Measurements from ENCODE around the gene IGF2BP3. TPM values are rescaled to one million over a fixed set of nuclear protein-coding genes. Genes with fewer than 3 reads are reported as not detected.
A peak's percentile ranks its signal among the peaks of the same experiment; 100 is the strongest.
"Not testable (repeated sequence)": the region's sequence is repeated elsewhere in the genome, so short reads cannot be mapped to it uniquely, and the experiment has no call there.

IGF2BP3 gene
- polyA plus RNA-seq, 4 donors, result 52.3 to 72.2 (median 59.0) TPM

DNA sequence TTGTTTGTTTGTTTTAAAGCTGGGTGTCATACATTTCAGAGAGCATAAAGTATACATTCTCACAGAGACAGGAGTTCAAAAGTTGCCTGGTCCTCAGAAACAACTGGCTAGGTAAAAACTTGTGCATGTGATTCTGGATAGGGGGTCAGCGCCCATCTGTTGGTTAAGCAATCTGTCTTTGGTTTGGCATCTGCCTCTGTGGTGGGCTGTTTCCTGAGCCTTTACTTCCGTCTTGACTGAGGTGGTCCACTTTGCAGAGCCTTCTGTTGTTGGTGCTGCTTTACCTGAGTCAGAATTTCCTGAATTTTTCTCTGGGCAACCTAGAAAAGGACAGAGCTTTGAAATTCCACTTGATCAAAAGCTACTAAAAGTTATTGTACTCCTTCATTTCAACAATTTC, 158.2 kb downstream of the IGF2BP3 start:
- not testable (repeated sequence) for DNase-seq (ENCODE audit: low read depth in 4 of 4, low spot score in 2 of 4)

DNA sequence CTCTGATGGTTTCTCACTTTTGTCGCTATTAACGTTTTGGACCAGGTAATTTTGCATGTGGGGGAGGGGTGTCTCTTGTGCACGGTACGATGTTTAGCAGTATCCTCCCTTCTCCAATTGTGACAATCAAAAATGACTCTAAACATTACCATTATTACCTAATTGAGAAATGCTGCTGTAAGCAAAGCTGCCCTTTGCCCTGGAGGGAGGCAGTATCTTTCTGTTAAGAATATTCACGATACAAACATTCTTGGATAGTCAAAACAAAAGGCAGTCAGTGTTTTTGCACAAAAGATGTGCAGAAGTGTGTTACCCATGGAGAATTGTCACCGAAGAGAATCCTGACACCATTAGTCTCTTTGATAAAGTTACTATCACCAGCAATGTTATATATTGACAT, 161.5 kb downstream of the IGF2BP3 start:
- DNase-seq (ENCODE audit: low read depth in 4 of 4, low spot score in 2 of 4), result no peak

DNA sequence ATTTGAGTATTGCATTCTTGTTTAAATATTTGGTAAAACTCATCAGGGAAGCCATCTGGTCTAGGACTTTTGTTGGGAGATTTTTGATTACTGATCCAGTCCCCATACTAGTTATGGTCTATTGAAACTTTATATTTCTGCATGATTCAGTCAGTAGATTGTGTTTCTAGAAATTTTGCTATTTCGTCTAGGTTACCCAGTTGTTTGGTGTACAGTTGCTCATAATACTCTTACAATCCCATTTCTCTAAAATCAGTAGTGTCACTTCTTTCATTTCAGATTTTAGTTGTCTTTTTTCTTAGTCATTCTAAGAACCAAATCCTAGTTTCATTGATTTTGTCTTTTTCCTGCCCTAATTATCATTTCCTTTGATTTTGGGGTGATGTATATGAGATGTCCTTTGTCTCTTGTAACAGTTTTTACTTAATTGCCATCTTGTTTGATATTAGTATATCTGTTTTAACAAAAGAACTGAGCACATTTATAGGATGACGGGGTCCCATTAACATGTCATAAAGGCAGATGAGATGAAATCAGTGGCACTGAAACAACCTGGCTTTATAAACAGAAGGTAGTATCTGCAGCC, 163.3 kb downstream of the IGF2BP3 start:
- no peak for DNase-seq (ENCODE audit: low read depth in 4 of 4, low spot score in 2 of 4)

DNA sequence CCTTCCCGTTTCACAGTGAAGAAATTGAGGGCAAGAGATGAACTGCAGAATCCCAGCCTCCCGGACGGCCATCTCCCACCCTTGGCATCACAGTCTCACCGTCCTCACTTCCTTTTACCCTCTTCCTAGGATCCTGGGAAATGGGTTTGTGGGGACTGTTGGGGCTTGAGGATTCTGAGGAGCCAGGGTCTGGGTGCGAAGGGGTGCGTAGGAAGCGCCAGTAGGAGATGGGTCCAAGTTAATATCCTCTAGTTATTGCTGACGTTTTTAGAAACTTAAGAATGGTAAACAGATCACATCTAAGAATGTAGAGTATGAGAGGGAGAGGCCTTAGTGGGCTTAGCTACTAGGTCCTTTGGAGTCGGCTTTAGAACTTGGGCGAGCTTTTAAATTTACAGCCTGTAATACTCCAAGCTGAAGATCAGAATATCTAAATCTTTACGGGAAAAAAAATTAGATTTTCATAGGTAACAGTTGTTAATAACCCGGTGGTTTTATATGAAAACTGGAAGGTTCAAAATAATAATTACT, 170.5 kb downstream of the IGF2BP3 start:
- DNase-seq (ENCODE audit: low read depth in 4 of 4, low spot score in 2 of 4), result peak in 1 of 4 donors; percentile 29

DNA sequence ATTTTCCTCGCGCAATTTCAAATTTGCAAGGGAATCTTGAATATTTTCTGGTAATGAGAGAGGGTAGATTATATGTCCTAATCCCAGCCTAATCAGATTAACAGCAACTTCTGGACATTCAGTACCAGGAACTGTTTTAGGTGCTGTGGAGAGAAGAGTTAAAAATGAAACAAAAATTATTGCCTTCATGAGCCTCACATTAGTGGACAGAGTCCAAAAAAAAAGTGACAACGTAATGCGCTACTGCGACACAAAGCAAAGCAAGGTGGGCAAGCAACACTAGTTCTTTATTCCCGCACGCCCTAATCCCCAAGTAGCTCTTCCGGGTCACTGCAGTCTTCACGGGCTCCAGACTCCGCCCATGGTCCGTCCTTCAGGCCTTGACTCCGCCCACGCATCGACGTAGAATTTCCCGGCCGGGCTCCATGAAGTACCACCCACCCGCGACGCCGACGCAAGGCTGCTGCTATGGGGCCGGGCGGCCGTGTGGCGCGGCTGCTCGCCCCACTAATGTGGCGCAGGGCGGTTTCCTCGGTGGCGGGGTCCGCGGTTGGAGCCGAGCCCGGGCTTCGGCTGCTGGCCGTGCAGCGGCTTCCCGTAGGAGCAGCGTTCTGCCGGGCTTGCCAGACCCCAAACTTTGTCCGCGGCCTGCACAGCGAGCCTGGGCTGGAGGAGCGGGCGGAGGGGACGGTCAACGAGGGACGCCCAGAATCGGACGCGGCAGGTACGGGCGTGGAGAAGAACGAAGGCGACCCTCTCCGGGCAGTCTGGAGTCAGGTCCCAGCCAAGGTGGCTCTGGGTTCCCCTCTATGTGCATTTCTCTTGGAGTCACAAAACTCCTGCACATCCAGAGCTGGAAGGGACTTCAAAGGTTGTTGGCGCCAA, 171.2 kb downstream of the IGF2BP3 start, which contains the start of gene MALSU1:
Gene MALSU1 (plus strand): TSS at position 455 of the 885 bp plus-strand sequence. CDS start 14 bp downstream, at position 469.
- peak; percentile 85 to 96 (median 92) for DNase-seq (ENCODE audit: low read depth in 4 of 4, low spot score in 2 of 4)

DNA sequence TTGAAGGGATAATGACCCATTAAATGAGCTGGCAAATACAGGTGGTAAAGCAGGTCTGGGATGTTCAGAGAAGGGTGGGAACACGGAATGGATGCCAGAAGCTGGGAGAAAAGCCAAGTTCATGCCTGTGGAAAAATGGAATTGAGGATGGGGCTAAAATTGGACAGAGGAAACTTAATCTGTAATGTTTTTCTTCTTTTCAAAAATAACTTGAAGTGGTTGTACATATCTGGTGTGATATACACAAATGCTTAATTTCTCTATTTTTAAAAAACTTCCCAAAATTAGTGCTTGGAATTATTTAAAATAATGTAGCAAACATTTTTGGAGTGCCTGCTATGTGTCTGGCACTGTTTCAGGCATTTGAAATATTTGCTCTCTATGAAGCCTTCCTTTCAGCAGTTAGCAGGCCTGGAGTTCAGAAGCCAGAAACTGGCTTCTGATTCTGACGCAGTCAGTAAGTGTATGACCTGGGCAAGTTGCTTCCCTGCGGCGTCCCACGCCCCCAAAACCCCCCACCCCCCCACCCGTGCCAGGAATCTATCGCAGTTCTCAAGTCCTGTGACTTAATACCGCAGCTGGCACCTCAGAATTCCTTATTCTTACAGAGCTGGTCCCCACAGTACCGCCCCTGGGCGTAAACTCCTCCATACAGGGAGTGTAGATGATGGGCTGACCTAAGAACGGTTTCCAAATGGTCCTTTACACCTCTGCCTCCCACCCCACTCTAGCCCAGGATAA, 172.0 kb downstream of the IGF2BP3 start:
- DNase-seq (ENCODE audit: low read depth in 4 of 4, low spot score in 2 of 4), result no peak

DNA sequence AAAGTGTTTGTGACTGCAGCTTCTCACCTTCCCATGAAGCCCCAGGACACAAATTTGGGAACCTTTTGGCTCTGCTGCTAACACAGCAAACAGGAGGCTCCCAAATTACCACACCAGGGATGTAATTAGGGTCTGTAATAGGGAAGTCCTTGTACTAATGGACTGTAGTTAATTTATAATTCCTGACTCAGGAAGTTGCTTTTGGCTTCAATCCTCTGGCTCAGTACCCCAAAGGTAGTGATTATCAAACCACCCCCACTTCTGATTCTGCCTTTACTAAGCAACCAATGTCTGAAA, 174.9 kb downstream of the IGF2BP3 start:
- no peak for DNase-seq (ENCODE audit: low read depth in 4 of 4, low spot score in 2 of 4)

DNA sequence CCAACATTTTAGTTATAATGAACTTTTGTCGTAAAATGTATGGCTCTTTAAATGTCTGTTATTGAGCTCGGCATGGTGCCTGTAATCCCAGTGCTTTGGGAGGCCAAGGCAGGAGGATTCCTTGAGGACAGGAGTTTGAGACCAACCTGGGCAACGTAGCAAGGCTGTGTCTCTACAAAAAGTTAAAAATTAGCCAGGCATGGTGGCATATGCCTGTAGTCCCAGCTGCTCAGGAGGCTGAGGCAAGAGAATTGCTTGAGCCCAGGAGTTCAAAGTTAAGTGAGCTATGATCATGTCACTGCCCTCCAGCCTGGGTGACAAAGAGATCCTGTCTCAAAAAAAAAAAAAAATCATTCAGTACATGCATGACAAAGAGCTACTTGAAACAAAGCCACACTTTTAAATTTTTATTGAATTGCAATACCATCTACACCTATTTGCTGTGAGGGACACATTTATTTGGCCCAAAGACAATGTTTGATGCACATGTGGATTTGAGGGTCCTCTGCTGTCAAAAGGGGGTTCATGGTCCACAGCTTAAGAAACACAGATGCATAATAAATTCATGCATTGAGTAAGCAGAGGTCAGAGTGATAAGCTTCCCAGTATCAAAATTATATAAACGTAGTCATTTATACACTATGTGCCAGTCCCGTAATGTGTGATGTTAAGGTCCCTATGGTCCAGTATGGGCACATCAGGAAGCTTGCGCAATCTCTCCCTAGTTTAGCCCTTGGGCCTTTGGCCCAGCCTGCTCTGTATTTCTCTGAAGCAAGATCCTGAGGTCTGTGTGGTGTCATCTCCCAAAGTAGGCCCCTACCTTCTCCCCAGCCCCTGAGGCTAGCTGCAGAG, 175.5 kb downstream of the IGF2BP3 start:
- DNase-seq (ENCODE audit: low read depth in 4 of 4, low spot score in 2 of 4), result no peak

DNA sequence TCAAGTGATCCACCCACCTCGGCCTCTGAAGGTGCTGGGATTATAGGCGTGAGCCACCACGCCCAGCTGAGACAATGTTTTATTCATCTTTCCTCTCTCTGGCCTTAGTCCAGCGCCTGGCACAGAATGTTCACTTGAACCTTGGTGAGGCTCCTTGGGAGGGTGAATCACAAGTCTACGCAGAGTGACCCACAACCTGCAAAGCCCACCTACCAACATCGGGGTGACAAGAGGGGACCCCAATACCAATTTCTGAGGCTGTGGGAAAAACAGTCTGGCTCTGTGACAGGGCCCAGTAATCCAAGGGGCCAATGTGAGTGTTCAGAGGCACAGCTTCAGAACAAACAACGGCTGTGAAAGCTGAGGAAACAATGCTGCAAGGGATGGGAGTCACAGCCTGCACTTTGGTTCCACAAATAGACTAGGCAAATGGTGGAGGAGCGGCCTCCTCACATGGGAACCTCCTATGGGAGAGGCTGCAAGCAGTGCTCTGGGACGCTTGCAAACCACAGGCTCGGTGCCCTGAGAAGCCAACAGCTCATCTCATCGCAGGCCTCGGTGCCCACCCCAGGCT, 176.7 kb downstream of the IGF2BP3 start:
- DNase-seq (ENCODE audit: low read depth in 4 of 4, low spot score in 2 of 4), result no peak

DNA sequence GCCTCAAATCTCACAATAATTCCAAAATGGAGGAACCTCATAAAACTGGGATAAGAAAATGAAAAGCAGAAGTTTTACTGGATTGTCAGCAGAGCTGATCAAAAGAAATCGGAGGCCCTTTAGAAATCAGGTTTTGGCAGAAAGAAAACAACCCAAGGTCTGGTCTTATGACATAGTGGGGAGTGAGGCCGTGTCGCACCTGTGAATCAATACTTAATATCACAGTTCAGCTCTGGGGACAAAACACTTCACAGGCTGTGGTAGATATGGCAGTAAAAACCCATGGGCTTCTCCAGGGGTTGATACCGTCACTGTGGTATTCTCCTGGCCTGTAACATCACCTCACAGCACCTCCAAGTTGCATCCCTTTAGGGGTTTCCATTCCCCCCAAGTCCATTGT, 177.7 kb downstream of the IGF2BP3 start:
- DNase-seq (ENCODE audit: low read depth in 4 of 4, low spot score in 2 of 4), result no peak

DNA sequence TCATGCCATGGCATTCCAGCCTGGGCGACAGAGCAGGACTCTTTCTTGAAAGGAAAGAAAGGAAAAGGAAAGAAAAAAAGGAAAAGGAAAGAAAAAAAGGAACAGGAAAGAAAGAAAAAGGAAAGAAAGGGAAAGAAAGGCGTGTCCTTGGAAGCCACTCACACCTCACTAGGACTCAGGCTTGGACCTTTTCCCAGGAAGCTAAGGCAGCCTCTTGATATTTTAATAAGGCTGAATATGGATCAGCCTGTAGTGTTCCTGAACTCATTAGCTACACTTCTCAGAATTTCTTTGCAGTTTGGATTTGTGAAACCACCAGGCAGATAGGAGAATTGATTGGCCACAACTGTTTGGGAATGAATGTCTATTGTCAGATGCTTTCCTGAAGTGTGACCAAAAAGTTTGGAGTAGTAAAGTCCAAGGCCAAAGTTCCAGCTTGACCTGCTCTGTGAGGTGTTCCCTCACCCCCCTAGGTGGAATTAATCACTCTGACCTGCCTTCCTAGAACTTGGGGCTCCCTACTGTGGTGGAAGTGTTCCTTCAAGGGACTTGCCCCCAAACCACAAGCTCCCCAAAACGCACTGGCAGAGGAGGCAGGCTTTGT, 178.2 kb downstream of the IGF2BP3 start:
- no peak for DNase-seq (ENCODE audit: low read depth in 4 of 4, low spot score in 2 of 4)

DNA sequence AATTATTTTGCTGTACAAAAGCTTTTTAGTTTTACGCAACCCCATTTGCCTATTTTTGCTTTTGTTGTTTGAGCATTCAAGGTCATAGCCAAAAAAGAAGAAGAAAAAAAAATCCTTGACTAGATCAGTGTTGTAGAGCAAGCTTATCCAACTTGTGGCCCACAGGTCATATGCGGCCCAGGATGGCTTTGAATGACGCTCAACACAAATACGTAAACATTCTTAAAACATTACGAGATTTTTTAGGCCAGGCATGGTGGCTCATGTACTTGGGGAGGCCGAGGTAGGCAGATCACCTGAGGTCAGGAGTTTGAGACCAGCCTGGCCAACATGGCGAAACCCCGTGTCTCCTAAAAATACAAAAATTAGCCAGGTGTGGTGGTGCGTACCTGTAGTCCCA, 179.3 kb downstream of the IGF2BP3 start:
- no peak for DNase-seq (ENCODE audit: low read depth in 4 of 4, low spot score in 2 of 4)

DNA sequence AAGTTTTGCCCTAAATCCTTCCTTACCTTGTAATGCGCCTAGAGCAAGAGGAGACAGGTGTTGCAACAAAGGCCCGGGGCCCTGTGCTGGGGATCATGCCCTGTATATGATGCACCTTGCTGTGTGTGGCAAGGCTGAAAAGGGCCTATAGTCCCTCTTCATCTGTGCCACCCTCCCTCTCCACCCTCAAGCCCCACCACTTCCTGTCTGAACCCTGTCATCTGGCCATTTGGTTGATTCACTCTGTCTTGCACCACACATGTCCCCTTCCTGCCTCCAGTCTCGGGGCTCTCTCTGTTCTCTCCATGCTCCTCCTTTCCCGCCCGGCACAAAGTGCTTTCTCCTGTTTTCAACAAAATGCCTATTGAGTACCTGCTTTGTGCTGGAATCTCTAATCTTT, 182.7 kb downstream of the IGF2BP3 start:
- DNase-seq (ENCODE audit: low read depth in 4 of 4, low spot score in 2 of 4), result no peak

DNA sequence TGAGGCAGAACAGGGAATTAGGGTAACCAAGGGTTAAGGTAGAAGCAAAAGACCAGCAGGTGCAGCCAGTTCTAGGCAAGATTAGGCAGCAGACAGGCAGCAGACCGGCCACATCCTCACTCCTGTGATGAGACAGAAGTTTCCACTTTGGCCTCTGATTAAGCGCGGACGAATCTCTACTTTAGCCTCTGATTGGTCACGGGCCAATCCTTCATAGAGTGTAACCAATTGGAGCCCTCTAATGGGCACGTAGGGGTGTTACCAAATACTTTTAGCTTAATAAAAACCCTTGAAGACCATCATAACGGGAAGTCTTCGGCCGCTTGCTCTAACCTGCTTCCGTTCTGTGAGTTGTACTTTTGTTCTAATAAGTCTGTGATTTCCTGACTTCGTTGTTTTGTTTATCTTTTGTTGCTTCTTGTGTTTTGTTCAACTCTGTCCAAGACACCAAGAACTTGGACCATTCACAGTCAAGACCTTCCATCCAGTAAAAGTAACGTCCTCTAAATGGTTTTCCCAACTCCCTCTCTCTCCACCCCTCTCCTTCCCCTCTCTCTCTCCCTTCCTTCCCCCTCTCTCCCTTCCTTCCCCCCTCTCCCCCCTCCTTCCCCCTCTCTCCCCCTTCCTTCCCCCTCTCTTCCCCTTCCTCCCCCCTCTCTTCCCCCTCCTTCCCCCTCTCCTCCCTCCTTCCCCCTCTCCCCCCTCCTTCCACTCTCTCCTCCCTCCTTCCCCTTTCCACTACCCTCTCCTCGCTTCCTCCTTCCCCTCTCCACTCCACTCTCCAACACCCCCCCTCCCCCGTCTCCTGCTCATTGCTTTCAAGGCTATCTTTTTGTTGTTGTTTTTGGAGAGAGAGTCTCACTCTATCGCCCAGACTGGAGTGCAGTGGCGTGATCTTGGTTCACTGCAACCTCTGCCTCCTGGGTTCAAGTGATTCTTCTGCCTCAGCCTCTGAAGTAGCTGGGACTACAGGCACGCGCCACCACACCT, 184.3 kb downstream of the IGF2BP3 start:
- no peak for DNase-seq (ENCODE audit: low read depth in 4 of 4, low spot score in 2 of 4)

DNA sequence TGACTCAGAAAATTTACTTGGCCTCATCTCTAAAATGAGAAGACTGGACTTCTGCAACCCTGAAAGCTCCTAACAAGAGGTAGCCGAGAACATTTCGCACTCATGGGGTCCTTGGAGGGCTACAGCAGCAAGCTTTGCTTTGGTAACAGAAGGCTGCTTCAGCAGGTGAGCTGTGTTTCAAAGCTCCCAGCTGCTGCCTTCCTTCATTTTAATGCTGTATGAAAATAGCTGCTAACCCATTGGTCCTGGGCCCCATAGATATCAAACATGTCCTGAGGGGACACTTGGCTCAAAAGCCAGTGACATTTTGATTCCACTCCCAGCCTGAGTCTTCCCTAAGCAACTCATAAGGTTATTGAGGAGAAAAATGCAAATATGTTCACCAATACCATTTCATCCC, 185.4 kb downstream of the IGF2BP3 start:
- DNase-seq (ENCODE audit: low read depth in 4 of 4, low spot score in 2 of 4), result no peak

DNA sequence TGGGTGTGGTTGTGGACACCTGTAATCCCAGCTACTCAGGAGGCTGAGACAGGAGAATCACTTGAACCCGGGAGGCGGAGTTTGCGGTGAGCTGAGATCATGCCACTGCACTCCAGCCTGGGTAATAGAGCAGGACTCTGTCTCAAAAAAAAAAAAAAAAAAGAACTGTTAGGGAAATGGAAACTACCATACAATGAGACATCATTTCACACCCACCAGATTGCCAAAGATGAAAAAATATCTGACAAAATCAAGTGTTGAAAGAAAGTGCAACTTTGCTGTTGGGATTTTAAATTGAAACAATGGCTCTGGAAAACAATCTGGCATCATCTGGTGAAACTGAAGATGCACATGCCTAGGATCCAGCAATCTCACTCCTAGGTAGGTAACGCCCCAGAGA, 187.2 kb downstream of the IGF2BP3 start:
- no peak for DNase-seq (ENCODE audit: low read depth in 4 of 4, low spot score in 2 of 4)

DNA sequence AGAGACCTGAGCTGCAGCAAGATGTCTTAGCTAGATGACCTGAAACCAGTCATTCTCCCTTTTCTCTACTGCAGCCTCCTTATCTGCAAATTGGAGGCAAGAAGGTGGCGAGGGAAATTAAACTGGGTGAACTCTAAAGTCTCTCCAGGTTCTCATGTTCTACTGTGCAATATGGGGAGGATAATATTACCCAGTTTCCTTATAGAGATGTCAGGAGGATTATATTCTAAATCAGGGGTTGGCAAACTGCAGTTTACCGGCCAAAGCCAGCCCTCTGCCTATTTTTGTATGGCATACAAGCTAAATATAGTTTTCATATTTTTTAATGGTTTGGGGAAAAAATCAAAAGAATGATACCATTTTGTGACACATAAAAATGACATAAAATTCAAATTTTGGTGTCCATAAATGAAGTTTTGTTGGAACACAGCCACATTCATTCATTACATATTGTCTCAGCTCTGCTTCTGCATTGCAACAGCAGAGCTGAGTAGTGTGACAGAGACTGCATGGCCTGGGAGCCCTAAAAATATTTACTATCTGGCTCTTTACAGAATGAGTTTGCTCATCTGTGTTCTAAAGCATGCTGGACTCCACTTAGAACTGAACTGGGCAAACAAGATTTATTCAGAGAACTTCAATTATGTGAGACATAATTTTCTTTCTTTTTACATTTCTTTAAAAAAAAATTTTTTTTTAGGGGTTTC, 190.3 kb downstream of the IGF2BP3 start:
- DNase-seq (ENCODE audit: low read depth in 4 of 4, low spot score in 2 of 4), result no peak
